Measurements from ENCODE around the gene BUD31.

BUD31 gene

DNA sequence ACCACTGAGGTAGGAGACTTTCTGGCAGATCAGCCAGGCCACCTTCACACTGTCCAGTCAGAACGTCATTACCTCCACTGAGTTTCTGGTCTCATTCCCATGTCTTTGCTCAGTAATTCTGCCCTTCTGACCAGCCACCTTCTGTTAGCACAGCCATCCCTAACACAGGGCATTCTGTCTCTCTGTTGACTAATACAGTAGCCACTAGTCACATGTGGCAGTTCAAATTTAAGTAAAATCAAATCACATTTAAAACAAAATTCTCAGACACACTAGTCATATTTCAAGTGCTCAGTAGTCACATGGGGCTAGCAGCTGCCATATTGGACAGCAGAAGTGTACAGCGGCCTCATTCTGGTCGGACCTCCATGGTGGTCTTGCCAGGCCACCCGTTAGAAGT is 37.3 kb downstream of the BUD31 start:
- no peaks in the 10 kb centered on the region for H3K9me3 ChIP-seq (ENCODE audit: control insufficient read depth, insufficient read depth, low read length)
- H3K4me1 ChIP-seq (ENCODE audit: control insufficient read depth, low read length) = peaks cover 9% of the 10 kb centered on the region
- H3F3A ChIP-seq (ENCODE audit: control insufficient read depth, insufficient read depth) = no peaks in the 10 kb centered on the region
- TF ChIP-seq, protein P1, sequence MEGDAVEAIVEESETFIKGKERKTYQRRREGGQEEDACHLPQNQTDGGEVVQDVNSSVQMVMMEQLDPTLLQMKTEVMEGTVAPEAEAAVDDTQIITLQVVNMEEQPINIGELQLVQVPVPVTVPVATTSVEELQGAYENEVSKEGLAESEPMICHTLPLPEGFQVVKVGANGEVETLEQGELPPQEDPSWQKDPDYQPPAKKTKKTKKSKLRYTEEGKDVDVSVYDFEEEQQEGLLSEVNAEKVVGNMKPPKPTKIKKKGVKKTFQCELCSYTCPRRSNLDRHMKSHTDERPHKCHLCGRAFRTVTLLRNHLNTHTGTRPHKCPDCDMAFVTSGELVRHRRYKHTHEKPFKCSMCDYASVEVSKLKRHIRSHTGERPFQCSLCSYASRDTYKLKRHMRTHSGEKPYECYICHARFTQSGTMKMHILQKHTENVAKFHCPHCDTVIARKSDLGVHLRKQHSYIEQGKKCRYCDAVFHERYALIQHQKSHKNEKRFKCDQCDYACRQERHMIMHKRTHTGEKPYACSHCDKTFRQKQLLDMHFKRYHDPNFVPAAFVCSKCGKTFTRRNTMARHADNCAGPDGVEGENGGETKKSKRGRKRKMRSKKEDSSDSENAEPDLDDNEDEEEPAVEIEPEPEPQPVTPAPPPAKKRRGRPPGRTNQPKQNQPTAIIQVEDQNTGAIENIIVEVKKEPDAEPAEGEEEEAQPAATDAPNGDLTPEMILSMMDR (IDR thresholded peaks at IDR 0.05; ENCODE audit: low read depth, low read length, poor library complexity, severe bottlenecking) = no peak
- no peaks in the 10 kb centered on the region for H3K27me3 ChIP-seq (ENCODE audit: control insufficient read depth, low read length)
- H3K27ac ChIP-seq (ENCODE audit: low read depth, low read length) = no peak overlapping the region
- no peak overlapping the region for H3K4me2 ChIP-seq (ENCODE audit: low read length)
- H4K20me1 ChIP-seq (ENCODE audit: control insufficient read depth, insufficient read depth, low read depth, low read length) = 0 out of 2 replicates have a peak, but pooled peaks cover 3% of the 10 kb centered on the region
- H3K36me3 ChIP-seq (ENCODE audit: control insufficient read depth, low read length) = peaks cover 91% of the 10 kb centered on the region
- H3K9me2 ChIP-seq (replicated peaks; ENCODE audit: control insufficient read depth, low read length) = no peaks in the 10 kb centered on the region
- no peak overlapping the region for H3K4me3 ChIP-seq (ENCODE audit: low read length)
- peaks cover 25% of the 10 kb centered on the region for H3K79me2 ChIP-seq (ENCODE audit: control insufficient read depth, low read length)

DNA sequence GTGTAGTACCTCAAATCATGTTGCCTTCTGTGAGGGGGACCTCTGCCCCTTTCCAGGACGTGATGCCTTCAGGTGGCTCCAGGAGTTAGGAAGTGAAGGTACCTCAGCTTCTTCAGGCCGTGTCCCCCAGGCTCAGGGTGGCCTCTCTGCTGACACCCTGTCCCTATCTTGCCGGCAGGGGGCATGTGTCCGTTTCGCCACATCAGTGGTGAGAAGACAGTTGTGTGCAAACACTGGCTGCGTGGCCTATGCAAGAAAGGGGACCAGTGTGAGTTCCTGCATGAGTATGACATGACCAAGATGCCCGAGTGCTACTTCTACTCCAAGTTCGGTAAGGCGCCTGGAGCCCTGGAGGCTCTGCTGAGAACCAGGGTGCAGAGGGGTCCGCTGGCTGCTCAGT is 39.2 kb downstream of the BUD31 start:
- H3F3A ChIP-seq (ENCODE audit: control insufficient read depth, insufficient read depth) = no peaks in the 10 kb centered on the region
- no peaks in the 10 kb centered on the region for H3K27me3 ChIP-seq (ENCODE audit: control insufficient read depth, low read length)
- H3K9me3 ChIP-seq (ENCODE audit: control insufficient read depth, insufficient read depth, low read length) = no peaks in the 10 kb centered on the region
- H3K4me2 ChIP-seq (ENCODE audit: low read length) = no peak overlapping the region
- no peak overlapping the region for H3K4me3 ChIP-seq (ENCODE audit: low read length)
- TF ChIP-seq, protein P1 (IDR thresholded peaks at IDR 0.05; ENCODE audit: low read depth, low read length, poor library complexity, severe bottlenecking) = peak; percentile 52
- no peak for TF ChIP-seq EZH2phosphoT487 (IDR thresholded peaks at IDR 0.05; ENCODE audit: borderline replicate concordance, low read length)
- H3K9me2 ChIP-seq (replicated peaks; ENCODE audit: control insufficient read depth, low read length) = no peaks in the 10 kb centered on the region
- peaks cover 8% of the 10 kb centered on the region for H3K79me2 ChIP-seq (ENCODE audit: control insufficient read depth, low read length)
- no peak overlapping the region for H3K27ac ChIP-seq (ENCODE audit: low read depth, low read length)
- H3K4me1 ChIP-seq (ENCODE audit: control insufficient read depth, low read length) = peaks cover 9% of the 10 kb centered on the region
- H4K20me1 ChIP-seq (ENCODE audit: control insufficient read depth, insufficient read depth, low read depth, low read length) = no peaks in the 10 kb centered on the region
- peaks cover 92% of the 10 kb centered on the region for H3K36me3 ChIP-seq (ENCODE audit: control insufficient read depth, low read length)

DNA sequence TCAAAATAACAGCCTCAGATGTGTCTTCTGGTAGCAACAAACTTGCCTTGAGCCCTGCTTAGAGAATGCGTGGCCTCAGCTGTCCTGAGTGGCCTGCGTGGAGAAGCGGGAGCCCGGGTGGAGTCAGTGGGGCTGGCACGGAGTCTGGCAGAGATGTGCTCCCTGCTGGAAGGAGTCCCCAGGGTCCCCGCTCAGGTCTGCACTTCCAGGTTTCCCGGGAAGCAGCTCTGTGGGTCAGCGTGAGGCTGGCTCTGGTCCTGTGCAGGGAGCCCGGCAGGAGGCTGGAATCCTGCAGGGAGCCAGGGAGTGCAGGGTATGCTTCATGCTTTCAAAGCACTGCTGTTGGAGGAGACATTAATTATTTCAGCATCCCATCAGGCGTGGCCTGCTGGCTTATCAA is 40.1 kb downstream of the BUD31 start:
- no peaks in the 10 kb centered on the region for H3F3A ChIP-seq (ENCODE audit: control insufficient read depth, insufficient read depth)
- H3K36me3 ChIP-seq (ENCODE audit: control insufficient read depth, low read length) = peaks cover 92% of the 10 kb centered on the region
- no peaks in the 10 kb centered on the region for H3K27me3 ChIP-seq (ENCODE audit: control insufficient read depth, low read length)
- H3K9me3 ChIP-seq (ENCODE audit: control insufficient read depth, insufficient read depth, low read length) = no peaks in the 10 kb centered on the region
- H3K4me2 ChIP-seq (ENCODE audit: low read length) = no peak overlapping the region
- H3K9me2 ChIP-seq (replicated peaks; ENCODE audit: control insufficient read depth, low read length) = no peaks in the 10 kb centered on the region
- H3K27ac ChIP-seq (ENCODE audit: low read depth, low read length) = no peak overlapping the region
- H3K79me2 ChIP-seq (ENCODE audit: control insufficient read depth, low read length) = peaks cover 3% of the 10 kb centered on the region
- peaks cover 5% of the 10 kb centered on the region for H3K4me1 ChIP-seq (ENCODE audit: control insufficient read depth, low read length)
- no peak overlapping the region for H3K4me3 ChIP-seq (ENCODE audit: low read length)
- TF ChIP-seq, protein P1 (IDR thresholded peaks at IDR 0.05; ENCODE audit: low read depth, low read length, poor library complexity, severe bottlenecking) = no peak
- TF ChIP-seq EZH2phosphoT487 (IDR thresholded peaks at IDR 0.05; ENCODE audit: borderline replicate concordance, low read length) = no peak
- no peaks in the 10 kb centered on the region for H4K20me1 ChIP-seq (ENCODE audit: control insufficient read depth, insufficient read depth, low read depth, low read length)

DNA sequence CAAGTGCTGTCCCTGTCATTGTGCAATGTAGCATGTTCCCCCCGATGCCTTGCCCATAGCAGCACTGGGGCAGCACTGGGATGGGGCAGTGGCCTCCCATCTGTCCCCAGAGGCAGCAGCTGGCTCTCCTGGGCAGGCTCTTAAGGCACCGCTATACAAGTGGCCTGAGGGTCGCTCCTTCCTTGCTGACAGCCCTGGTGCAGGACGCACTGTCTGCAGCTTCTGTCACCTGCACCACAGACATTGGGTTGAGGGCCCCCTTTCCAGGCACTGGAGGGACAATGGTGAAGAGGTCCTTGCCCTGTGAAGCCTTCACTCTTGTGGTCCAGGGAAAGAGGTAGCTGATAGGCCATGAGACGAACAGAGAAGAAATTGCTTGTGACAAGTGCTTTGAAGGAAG is 40.6 kb downstream of the BUD31 start:
- no peak overlapping the region for H3K4me2 ChIP-seq (ENCODE audit: low read length)
- H4K20me1 ChIP-seq (ENCODE audit: control insufficient read depth, insufficient read depth, low read depth, low read length) = no peaks in the 10 kb centered on the region
- H3K4me1 ChIP-seq (ENCODE audit: control insufficient read depth, low read length) = peaks cover under 1% of the 10 kb centered on the region; the same call in 1 of the 2 replicates
- no peak for TF ChIP-seq EZH2phosphoT487 (IDR thresholded peaks at IDR 0.05; ENCODE audit: borderline replicate concordance, low read length)
- TF ChIP-seq, protein P1 (IDR thresholded peaks at IDR 0.05; ENCODE audit: low read depth, low read length, poor library complexity, severe bottlenecking) = no peak
- H3K27me3 ChIP-seq (ENCODE audit: control insufficient read depth, low read length) = no peaks in the 10 kb centered on the region
- no peak overlapping the region for H3K27ac ChIP-seq (ENCODE audit: low read depth, low read length)
- H3K9me3 ChIP-seq (ENCODE audit: control insufficient read depth, insufficient read depth, low read length) = no peaks in the 10 kb centered on the region
- H3K4me3 ChIP-seq (ENCODE audit: low read length) = no peak overlapping the region
- H3K36me3 ChIP-seq (ENCODE audit: control insufficient read depth, low read length) = peaks cover 94% of the 10 kb centered on the region
- peaks cover 3% of the 10 kb centered on the region for H3K79me2 ChIP-seq (ENCODE audit: control insufficient read depth, low read length)
- H3F3A ChIP-seq (ENCODE audit: control insufficient read depth, insufficient read depth) = no peaks in the 10 kb centered on the region
- no peaks in the 10 kb centered on the region for H3K9me2 ChIP-seq (replicated peaks; ENCODE audit: control insufficient read depth, low read length)
